HG03108 (cell line): ENCODE measurements around the gene EPHB1.
"Not testable (repeated sequence)": the region's sequence is repeated elsewhere in the genome, so short reads cannot be mapped to it uniquely, and the experiment has no call there.

Source experiments
- ATAC-seq: cut with Tn5 transposase; IDR thresholded peaks from one replicate; pipeline ENCODE4 v1.9.1; 2021; ENCODE audit warnings: moderate library complexity; ENCODE audit not compliant: unreplicated experiment

Gene EPHB1

GRCh38 chr3:134776518-134776917 is 18.5 kb upstream of the EPHB1 start:
- no peak for ATAC-seq

- ATAC-seq, result no peak
Observed at GRCh38 chr3:134777341-134777740, 17.7 kb upstream of the EPHB1 start.

GRCh38 chr3:134788283-134788682 is 6.8 kb upstream of the EPHB1 start:
- not testable (repeated sequence) for ATAC-seq

- no peak for ATAC-seq
Observed at GRCh38 chr3:134790065-134790464, 5.0 kb upstream of the EPHB1 start.

- no peak for ATAC-seq
Observed at GRCh38 chr3:134791992-134792391, 3.1 kb upstream of the EPHB1 start.

GRCh38 chr3:134792700-134793099 is 2.4 kb upstream of the EPHB1 start:
- no peak for ATAC-seq

- no peak for ATAC-seq
Observed at GRCh38 chr3:134793562-134793961, 1.5 kb upstream of the EPHB1 start.

- ATAC-seq, result no peak
Observed at GRCh38 chr3:134794323-134794722, 737 bp upstream of the EPHB1 start.

- no peak for ATAC-seq
Observed at GRCh38 chr3:134795746-134796280, 753 bp downstream of the EPHB1 start.

- no peak for ATAC-seq
Observed at GRCh38 chr3:134796281-134797056, 1.4 kb downstream of the EPHB1 start.

- no peak for ATAC-seq
Observed at GRCh38 chr3:134797057-134797740, 2.1 kb downstream of the EPHB1 start.

- no peak for ATAC-seq
Observed at GRCh38 chr3:134797741-134798451, 2.8 kb downstream of the EPHB1 start.

- no peak for ATAC-seq
Observed at GRCh38 chr3:134798681-134799311, 3.7 kb downstream of the EPHB1 start.

GRCh38 chr3:134799393-134799792 is 4.3 kb downstream of the EPHB1 start:
- ATAC-seq, result no peak

- ATAC-seq, result no peak
Observed at GRCh38 chr3:134801204-134801958, 6.3 kb downstream of the EPHB1 start.

GRCh38 chr3:134802428-134803050 is 7.5 kb downstream of the EPHB1 start:
- no peak for ATAC-seq

- ATAC-seq, result no peak
Observed at GRCh38 chr3:134803051-134803505, 8.0 kb downstream of the EPHB1 start.

- no peak for ATAC-seq
Observed at GRCh38 chr3:134803652-134804051, 8.6 kb downstream of the EPHB1 start.

- ATAC-seq, result no peak
Observed at GRCh38 chr3:134804508-134805480, 9.7 kb downstream of the EPHB1 start.
